GM23338 (cell line): Measurements from ENCODE around the gene UBE2V1. TPM values are rescaled to one million over a fixed set of nuclear protein-coding genes. Genes with fewer than 3 reads are reported as not detected.

Source experiments
- ATAC-seq: fragments of 200-7000 bp; cut with Tn5 transposase; 3 replicates; pipeline ENCODE4 v1.9.1; 2020
- DNase-seq: peaks from one replicate; pipeline ENCODE4 v3.0.0-alpha.2; 2015; ENCODE audit warnings: low spot score
- H2AFZ ChIP-seq: fragments of 200-600 bp; sonication (generic); 2 replicates; pipeline ENCODE4 v1.8.0; 2016; ENCODE audit warnings: antibody characterized with exemption, mild to moderate bottlenecking, moderate library complexity
- H3F3A ChIP-seq: fragments of 200-600 bp; sonication (generic); replicated peaks from 2 replicates; pipeline ENCODE4 v1.8.0; 2017; ENCODE audit warnings: antibody characterized with exemption, mixed run types, low read depth
- H3K27ac ChIP-seq: fragments of 200-600 bp; sonication (generic); 2 replicates; pipeline ENCODE4 v1.6.1; 2016; ENCODE audit warnings: low read depth
- H3K27me3 ChIP-seq: fragments of 200-600 bp; sonication (generic); 2 replicates; pipeline ENCODE4 v1.8.0; 2016; ENCODE audit warnings: mild to moderate bottlenecking, mixed run types, moderate library complexity; ENCODE audit not compliant: insufficient read depth
- H3K36me3 ChIP-seq: fragments of 200-600 bp; sonication (generic); 2 replicates; pipeline ENCODE4 v1.8.0; 2016; ENCODE audit warnings: mild to moderate bottlenecking; ENCODE audit not compliant: insufficient read depth
- H3K4me1 ChIP-seq: fragments of 200-600 bp; sonication (generic); 2 replicates; pipeline ENCODE4 v1.8.0; 2016; ENCODE audit warnings: mild to moderate bottlenecking, moderate library complexity; ENCODE audit not compliant: insufficient read depth
- H3K4me2 ChIP-seq: fragments of 200-600 bp; sonication (generic); 2 replicates; pipeline ENCODE4 v1.7.1; 2017; ENCODE audit warnings: mixed run types
- H3K4me3 ChIP-seq: fragments of 200-600 bp; sonication (generic); 2 replicates; pipeline ENCODE4 v1.6.1; 2016; ENCODE audit warnings: mixed run types
- H3K79me2 ChIP-seq: fragments of 200-600 bp; sonication (generic); replicated peaks from 2 replicates; pipeline ENCODE4 v1.8.0; 2017; ENCODE audit warnings: mild to moderate bottlenecking; ENCODE audit not compliant: insufficient read depth
- H3K9me2 ChIP-seq: fragments of 200-600 bp; sonication (generic); 2 replicates; pipeline ENCODE4 v1.8.0; 2017; ENCODE audit not compliant: insufficient read depth
- H4K20me1 ChIP-seq: fragments of 200-600 bp; sonication (generic); replicated peaks from 2 replicates; pipeline ENCODE4 v1.8.0; 2017; ENCODE audit warnings: mild to moderate bottlenecking; ENCODE audit not compliant: insufficient read depth
- H3K27ac Mint-ChIP-seq: 2 replicates; pipeline ENCODE4 v1.8.0; 2020; ENCODE audit warnings: inconsistent platforms, mild to moderate bottlenecking, moderate library complexity, mixed read lengths
- H3K27me3 Mint-ChIP-seq: 3 replicates; pipeline ENCODE4 v1.8.0; 2022; ENCODE audit warnings: low read depth, mild to moderate bottlenecking, moderate library complexity, mixed read lengths, inconsistent platforms; ENCODE audit not compliant: insufficient read depth, poor library complexity
- H3K36me3 Mint-ChIP-seq: 3 replicates; pipeline ENCODE4 v1.8.0; 2021; ENCODE audit warnings: low read depth, mild to moderate bottlenecking, inconsistent platforms, moderate library complexity, mixed read lengths
- H3K4me1 Mint-ChIP-seq: 3 replicates; pipeline ENCODE4 v1.8.0; 2020; ENCODE audit warnings: mild to moderate bottlenecking, inconsistent platforms, mixed read lengths
- H3K4me3 Mint-ChIP-seq: 3 replicates; pipeline ENCODE4 v1.8.0; 2021; ENCODE audit warnings: moderate library complexity, mild to moderate bottlenecking, inconsistent platforms, mixed read lengths
- H3K9me3 Mint-ChIP-seq: 3 replicates; pipeline ENCODE4 v1.8.0; 2020; ENCODE audit warnings: moderate library complexity, mild to moderate bottlenecking, inconsistent platforms, mixed read lengths
- CREB1 ChIP-seq: fragments of 250-450 bp; sonication (Bioruptor Pico); IDR thresholded peaks from 2 replicates; pipeline ENCODE4 v1.5.0; 2020; ENCODE audit warnings: low read depth, mild to moderate bottlenecking, moderate library complexity
- CTCF ChIP-seq, 2 experiments: fragments of 200-600 bp in 1 of 2; sonication (generic) in 1 of 2; conservative IDR thresholded peaks; 2 replicates each; pipeline versions ENCODE4 v1.5.1 to v1.6.1; 2016 to 2017; ENCODE audit warnings: antibody characterized with exemption in 2 of 2, low read depth in 2 of 2, mild to moderate bottlenecking in 2 of 2, moderate library complexity in 1 of 2
- ETS1 ChIP-seq: IDR thresholded peaks from 2 replicates; pipeline ENCODE4 v1.6.1; 2016; ENCODE audit warnings: antibody characterized with exemption
- EZH2 ChIP-seq: fragments of 200-600 bp; sonication (generic); IDR thresholded peaks from one replicate; pipeline ENCODE4 v1.8.0; 2017; ENCODE audit warnings: antibody characterized with exemption, mild to moderate bottlenecking, low read depth; ENCODE audit not compliant: unreplicated experiment
- EZH2phosphoT487 ChIP-seq: fragments of 200-600 bp; sonication (generic); IDR thresholded peaks from one replicate; pipeline ENCODE4 v1.8.1; 2018; ENCODE audit warnings: antibody characterized with exemption; ENCODE audit not compliant: unreplicated experiment
- JUNB ChIP-seq: IDR thresholded peaks from one replicate; pipeline ENCODE4 v1.6.1; 2016; ENCODE audit warnings: antibody characterized with exemption; ENCODE audit not compliant: unreplicated experiment
- NANOG ChIP-seq: IDR thresholded peaks from 2 replicates; pipeline ENCODE4 v1.6.1; 2016; ENCODE audit warnings: antibody characterized with exemption, borderline replicate concordance
- POLR2AphosphoS5 ChIP-seq: IDR thresholded peaks from 2 replicates; pipeline ENCODE4 v1.6.1; 2016; ENCODE audit warnings: antibody characterized with exemption, low read depth
- REST ChIP-seq: IDR thresholded peaks from one replicate; pipeline ENCODE4 v1.6.1; 2018; ENCODE audit warnings: antibody characterized with exemption; ENCODE audit not compliant: unreplicated experiment
- STAT1 ChIP-seq: IDR thresholded peaks from one replicate; pipeline ENCODE4 v1.6.1; 2016; ENCODE audit warnings: antibody characterized with exemption; ENCODE audit not compliant: unreplicated experiment
- ZNF114 ChIP-seq: fragments of 250-450 bp; sonication (Bioruptor Pico); IDR thresholded peaks from 2 replicates; pipeline ENCODE4 v1.5.0; 2020; ENCODE audit warnings: mild to moderate bottlenecking, moderate library complexity
- ZNF331 ChIP-seq: fragments of 250-450 bp; sonication (Bioruptor Pico); IDR thresholded peaks from 2 replicates; pipeline ENCODE4 v1.5.0; 2020; ENCODE audit warnings: low read depth, mild to moderate bottlenecking, moderate library complexity
- polyA plus RNA-seq: library from polyadenylated mRNA; unstranded; fragments of >200 nt; fragmentation: Nextera tagmentation; extraction: Ambion mirVana; gene quantifications from 2 replicates; pipeline ENCODE4 v1.2.1, GENCODE V29; 2016
- total RNA-seq: library from RNA; depleted of rRNA; stranded (reverse); fragments of >200 nt; shearing (Covaris generic); gene quantifications from 2 replicates; pipeline ENCODE4 v1.2.3, GENCODE V29; 2014

Gene UBE2V1
- total and polyA plus RNA-seq, 2 experiments from 2014 or later, result 105 to 302 TPM

GRCh38 chr20:50123418-50123817 lies 10.5 kb upstream of the UBE2V1 start (continued):
- no peak for TF ChIP-seq CTCF (conservative IDR thresholded peaks at IDR 0.05; ENCODE audit: low read depth in 2 of 2)
- TF ChIP-seq STAT1, result no peak
- no peak for TF ChIP-seq EZH2
- TF ChIP-seq JUNB, result no peak
- TF ChIP-seq CREB1 (CRISPR knock-in tag), result no peak

- H3K9me2 ChIP-seq, result no peaks in the 10 kb centered on the region
- H3K4me3 ChIP-seq, result no peak overlapping the region
- Mint-ChIP-seq H3K4me1 (peaks cover 4% of the 10 kb centered on the region; the same call in 2 of the 3 replicates), H3K27me3 (peaks cover 7% of the 10 kb centered on the region), H3K9me3 (peaks cover 2% of the 10 kb centered on the region; the same call in 1 of the 3 replicates), H3K4me3 (no peak overlapping the region), H3K27ac (no peak overlapping the region), H3K36me3 (peaks cover 44% of the 10 kb centered on the region)
- no peaks in the 10 kb centered on the region; the same call in 1 of the 2 replicates for H3F3A ChIP-seq
- no peak overlapping the region for H3K27ac ChIP-seq
- no peak overlapping the region for H2AFZ ChIP-seq
- H3K4me2 ChIP-seq, result no peak overlapping the region
- H3K79me2 ChIP-seq, result no peaks in the 10 kb centered on the region
- H4K20me1 ChIP-seq, result peaks cover 6% of the 10 kb centered on the region; the same call in 1 of the 2 replicates
- ATAC-seq, result no peak
- H3K27me3 ChIP-seq, result no peaks in the 10 kb centered on the region
- no peaks in the 10 kb centered on the region for H3K4me1 ChIP-seq
- H3K36me3 ChIP-seq, result no peaks in the 10 kb centered on the region; the same call in 1 of the 2 replicates
- DNase-seq, result no peak
- TF ChIP-seq NANOG, result no peak
- TF ChIP-seq POLR2AphosphoS5, result no peak
- TF ChIP-seq EZH2, result no peak
- TF ChIP-seq CTCF (conservative IDR thresholded peaks at IDR 0.05; ENCODE audit: low read depth in 2 of 2), result no peak
- no peak for TF ChIP-seq ZNF114 (CRISPR knock-in tag)
- no peak for TF ChIP-seq ETS1
- no peak for TF ChIP-seq EZH2phosphoT487
- no peak for TF ChIP-seq CREB1 (CRISPR knock-in tag)
- no peak for TF ChIP-seq STAT1
- TF ChIP-seq ZNF331 (CRISPR knock-in tag), result no peak
- TF ChIP-seq REST, result no peak
These were observed 9.8 kb upstream of the UBE2V1 start for GRCh38 chr20:50122763-50123162.
